GM19240 (cell line): ENCODE results near the gene CPNE4.
"Not testable (repeated sequence)": the region's sequence is repeated elsewhere in the genome, so short reads cannot be mapped to it uniquely, and the experiment has no call there.

Source experiments
- DNase-seq: peaks from one replicate; pipeline ENCODE4 v3.0.0; 2011; ENCODE audit warnings: low spot score; ENCODE audit not compliant: insufficient read length

CPNE4 gene

DNA sequence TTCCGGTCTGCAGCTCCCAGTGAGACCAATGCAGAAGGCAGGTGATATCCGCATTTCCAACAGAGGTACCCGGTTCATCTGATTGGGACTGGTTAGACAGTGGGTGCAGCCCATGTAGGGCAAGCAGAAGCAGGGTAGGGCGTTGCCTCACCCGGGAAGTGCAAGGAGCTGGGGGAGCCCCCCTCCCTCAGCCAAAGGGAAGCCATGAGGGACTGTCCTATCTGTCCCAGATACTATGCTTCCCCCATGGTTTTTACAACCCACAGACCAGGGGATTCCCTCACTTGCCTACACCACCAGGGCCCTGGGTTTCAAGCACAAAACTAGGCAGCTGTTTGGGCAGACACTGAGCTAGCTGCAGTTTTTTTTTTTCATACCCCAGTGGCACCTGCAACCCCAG, 71.8 kb downstream of the CPNE4 start:
- DNase-seq = no peak

DNA sequence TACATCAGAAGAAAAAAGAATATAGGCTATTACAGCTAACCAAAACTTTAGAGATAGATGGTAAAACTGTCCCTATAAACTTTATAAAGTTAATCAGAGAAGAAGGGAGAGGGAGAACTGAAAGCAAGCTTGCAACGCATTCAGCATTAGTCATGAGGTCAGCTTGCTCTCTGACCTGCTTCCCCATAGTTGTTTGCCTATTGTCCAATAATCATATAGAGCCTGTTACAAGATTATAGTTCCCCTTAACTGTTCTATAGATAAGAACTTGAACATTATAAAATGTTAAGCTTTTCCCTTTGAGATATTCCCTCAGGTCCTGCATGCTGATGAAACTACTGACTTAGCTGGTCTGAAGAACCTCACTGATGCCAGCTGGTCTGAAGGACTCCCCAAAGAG, 74.5 kb downstream of the CPNE4 start:
- DNase-seq = no peak

DNA sequence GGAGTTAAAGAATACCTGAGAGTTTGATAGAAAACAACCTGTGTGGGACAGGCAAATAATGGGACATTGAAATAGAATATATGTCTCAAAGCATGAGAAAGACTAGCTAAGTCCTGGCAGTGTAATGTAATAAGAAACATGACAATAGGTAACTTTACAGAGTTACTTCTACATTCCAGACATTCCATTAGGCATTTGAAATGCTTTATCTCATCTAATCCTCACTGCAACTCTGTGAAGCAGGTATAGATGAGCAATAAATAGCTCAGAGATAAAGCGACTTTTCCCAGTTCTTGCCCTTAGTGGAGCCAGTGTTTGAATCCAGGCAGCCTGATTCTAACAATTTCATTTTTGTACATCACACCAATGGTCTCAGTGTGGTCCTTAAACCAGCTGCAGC, 76.8 kb downstream of the CPNE4 start:
- no peak for DNase-seq

DNA sequence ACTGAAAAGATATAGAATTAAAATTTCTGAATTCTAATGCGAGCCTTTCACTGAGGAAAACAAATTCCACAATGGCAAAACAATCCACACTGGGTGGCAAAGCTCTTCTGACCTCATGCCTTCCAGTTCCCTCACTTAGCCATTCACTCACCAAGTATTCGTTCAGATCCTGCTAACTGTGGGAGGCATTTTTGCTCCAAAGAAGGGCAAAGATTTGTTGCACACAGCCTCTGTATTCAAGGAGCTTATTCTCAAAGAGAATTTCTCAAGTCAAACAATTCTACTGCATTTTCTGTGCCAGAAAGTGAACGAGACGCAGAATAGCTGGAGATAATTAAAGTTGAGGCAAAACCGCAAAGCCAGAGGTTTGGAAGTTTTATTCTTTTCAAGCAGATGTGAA, 77.3 kb downstream of the CPNE4 start:
- DNase-seq = no peak

DNA sequence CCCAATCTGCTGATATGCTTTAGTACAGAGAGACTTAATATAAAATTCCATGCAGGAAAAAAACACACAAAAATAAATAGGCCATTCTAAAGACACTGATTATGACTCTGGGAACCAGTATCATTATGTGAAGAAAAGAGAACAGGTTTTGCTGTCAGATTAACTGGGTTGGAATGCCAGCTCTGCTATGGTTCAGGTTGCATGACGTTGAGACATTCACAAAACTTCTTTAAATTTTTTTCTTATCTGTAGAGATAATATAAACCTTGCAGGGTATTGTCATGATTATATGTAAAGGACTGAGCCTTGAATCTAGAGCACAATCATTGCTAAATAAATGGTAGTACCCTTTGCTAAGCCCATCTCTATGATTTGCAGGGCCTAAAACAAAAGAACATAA, 86.0 kb downstream of the CPNE4 start:
- DNase-seq = no peak

DNA sequence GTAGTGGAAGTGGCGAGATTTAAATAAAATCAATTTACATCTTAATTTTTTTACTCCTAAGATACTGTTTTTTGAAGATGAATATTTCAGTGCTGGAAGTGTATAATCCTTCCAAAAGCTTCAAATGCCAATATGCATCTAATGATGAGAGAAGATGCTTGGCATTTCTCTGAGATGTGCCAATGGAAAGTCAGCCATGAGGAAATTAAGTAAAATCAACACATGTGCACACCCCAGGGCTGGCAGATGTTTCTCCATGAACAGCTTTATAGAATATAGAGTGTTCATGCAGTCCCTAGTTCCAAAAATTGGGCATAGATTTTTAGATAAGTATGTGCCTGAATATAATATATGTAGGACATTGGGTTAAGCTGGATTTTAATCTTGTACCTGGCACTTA, 90.1 kb downstream of the CPNE4 start:
- no peak for DNase-seq

DNA sequence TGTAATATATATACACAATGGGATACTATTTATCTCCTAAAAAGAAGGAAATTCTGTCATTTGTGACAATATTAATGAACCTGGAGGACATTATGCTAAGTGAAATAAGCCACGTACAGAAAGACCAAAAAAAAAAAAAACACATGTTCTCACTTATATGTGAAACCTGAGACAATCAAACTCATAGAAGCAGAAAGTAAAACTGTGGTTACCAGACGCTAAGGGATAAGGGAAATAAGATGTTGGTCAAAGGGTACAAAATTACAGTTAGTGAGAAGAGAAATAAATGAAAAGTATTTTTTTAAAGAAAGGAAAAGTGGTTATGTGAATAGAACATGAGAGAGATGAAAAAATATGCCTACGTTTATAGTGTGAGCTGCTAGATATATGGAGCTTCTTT, 101.1 kb downstream of the CPNE4 start:
- no peak for DNase-seq

DNA sequence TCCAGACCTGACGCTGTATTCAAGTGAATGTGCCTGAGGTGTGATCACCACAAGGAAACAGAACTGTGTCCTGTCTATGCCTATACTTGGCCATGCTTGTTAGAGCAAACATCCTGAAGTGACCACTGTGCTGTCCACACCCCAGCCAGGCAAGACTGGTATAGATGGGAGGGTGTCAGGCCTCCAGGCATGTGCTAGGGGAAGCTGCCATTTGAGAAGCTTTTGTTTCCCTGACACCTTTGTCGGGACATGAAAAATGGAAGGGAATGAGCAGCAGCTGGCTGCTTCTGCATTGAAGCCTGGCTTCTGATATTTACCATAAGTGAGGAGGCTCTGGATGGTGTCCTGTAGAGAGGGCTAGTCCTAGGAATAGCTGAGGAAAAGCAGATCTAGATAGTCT, 106.2 kb downstream of the CPNE4 start:
- no peak for DNase-seq

DNA sequence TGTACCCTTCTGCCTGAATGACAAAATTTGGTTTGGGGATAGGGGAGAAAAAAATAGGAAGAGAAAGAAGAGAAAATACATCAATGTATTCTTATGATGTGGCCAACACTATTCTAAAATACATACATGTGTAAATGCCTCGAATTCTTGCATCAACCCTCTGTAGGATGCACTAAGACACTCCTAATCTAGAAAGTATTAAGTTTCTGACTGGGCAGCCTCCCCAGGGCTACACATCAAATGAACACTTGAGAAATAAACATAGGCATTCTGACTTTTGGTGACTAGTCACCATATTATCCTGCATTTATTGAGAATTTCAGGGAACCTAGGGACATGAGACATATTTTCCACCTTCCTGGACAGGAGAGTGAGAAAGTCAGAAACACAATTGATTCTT, 109.2 kb downstream of the CPNE4 start:
- no peak for DNase-seq

DNA sequence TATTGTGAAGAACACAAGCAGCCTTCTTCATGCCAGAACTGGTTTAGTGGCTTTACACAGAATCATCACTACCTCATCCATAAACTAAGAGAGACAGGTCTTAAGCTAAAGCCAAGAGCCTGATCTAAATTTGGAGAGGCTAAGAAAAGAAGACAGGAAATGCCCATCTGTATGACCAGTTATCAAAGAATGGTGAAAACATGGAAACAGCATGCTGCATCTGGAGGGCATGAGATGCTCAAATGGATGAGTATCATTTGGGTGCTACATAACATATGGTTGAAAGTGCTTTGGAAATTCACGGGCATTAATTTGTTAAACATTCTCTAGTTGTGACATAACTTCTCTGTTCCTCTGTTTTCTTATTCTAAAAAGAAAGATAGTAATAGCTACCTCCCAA, 112.5 kb downstream of the CPNE4 start:
- no peak for DNase-seq

DNA sequence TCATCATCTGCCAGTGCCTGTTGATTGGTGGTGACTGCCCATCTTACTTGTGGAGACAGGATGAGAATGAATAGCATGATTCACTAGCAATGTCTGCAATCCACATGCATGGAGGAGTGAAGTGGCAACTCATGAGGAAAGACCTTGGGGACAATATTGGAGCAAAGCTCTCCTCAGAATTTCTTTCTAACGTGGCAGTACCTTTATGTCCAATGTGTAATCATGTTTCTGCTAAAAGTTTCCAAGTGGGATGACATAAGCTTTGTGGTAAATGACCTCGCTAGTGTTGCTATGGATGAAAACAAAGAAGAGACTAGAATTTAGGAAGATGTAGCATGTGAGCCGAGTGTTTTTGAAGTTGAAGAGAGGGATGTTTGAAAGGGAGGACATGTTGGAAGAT, 117.8 kb downstream of the CPNE4 start:
- no peak for DNase-seq

DNA sequence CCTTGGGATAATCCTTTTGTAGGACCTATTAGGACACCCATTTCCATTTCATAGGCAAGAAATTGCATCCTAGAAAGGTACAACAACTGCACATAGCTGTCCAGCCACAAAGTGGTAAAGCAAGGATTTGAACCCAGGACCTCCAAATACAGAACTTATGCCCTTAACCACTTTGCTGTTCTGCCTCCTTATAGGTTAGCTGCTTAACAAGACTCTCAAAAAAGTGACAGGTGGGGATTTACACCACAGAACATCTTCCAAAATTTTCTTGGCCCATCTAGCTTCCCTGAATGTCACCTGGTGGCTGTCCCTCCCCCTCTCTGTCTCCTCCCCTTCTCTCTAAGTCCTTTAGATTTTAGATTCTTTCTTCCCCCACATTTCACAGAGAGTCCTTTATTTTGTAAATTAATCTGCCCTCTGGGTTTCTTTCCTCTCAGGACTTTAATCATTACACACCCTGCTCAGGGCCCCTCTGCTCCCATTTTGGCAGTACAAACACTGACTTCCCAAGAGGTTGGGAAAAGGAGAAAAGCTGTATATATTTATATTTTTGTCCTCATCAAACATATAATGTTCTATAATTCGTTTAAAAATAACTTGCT, 120.6 kb downstream of the CPNE4 start:
- no peak for DNase-seq

DNA sequence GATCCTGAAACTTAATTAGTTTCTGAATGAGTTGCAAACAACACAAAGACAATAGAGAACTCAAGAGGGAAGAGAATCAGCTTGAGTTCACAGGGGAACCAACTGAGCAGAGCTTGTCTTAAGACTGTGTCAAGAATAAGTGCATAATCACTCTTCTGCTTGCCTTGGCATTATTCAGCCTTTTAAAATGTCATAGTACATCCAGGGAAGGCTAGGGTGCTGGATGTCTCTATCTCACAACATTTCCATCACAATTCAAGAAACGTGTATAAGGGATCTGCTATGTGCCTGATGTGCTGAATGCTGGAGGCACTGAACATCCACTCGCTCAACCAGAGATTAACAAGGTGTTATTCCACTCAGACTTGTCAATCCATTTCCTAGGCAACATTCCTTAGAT, 122.6 kb downstream of the CPNE4 start:
- no peak for DNase-seq

DNA sequence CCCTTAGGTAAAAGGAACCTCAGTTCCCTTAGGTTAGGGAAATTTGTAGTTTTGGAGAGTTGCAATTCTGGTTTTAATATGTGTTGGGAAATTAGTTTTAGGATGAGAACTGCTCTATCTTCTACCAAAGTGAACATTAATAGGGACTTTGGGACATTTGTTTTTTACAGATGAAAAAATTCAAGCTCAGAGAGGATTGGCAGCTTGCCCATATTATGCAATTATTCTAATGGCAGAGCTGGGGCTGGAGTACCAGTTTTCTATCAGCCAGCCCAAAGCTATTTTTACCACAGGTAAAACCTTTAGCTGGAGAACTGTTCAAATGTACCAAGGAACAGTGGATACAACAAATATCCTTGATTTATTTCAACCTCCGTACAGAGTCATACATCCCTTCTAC, 127.0 kb downstream of the CPNE4 start:
- no peak for DNase-seq

DNA sequence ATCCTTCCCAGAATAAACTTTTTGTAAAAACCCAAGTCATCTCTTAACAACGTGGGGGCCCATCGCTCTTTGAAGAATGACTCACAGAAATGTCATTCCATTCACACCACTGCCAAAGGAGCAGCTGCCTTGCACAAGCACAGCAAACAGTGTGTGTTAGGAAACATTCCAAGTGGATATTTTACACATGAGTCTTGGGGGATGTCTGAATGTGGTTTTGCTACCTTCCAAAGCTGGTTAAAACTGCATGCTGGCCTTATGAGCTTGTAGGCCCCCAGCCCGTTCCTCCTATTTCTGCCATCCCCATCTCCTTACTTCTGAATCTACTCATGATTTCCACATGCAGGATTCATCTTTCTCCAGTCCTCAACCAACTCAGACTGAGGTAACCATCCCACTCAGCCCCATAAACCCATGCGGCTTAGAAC, 130.8 kb downstream of the CPNE4 start:
- DNase-seq = no peak

DNA sequence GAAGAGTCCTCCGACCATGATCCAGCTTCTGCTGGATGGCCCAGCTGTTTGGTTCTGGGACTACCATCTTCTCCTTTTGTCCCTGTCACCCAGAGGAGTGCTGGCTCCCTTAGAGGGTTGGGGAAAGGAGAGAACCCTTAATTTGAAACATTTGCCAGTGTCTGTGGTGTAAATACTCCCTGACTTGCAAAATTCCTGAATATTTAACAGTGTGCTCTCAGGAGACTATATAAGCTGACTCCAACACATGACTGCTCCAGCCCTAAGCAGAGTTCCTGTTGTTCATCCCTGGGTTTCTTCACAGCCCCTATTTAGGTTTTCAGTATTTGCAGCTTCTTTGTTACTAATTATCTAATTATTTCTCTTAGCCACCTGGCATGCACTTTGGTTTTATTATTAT, 133.1 kb downstream of the CPNE4 start:
- DNase-seq = no peak

DNA sequence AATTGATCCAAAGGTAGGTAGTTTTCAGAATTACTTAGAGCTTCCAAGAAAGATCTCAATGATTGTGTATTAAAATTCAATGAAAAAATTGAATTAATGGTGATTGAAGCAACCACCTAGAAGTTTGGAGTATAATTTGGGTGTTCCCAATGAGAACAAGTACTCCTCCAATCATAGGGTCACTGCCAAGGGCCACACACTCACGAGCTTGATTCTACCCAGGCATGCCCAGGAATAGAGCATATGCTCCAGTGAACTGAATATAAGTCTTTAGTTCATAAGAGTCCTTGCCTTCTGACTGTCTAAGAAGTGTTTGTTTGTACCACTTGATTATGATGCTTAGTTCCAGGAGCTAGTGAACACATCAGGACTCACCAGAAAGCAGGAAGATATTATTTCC, 133.9 kb downstream of the CPNE4 start:
- no peak for DNase-seq

DNA sequence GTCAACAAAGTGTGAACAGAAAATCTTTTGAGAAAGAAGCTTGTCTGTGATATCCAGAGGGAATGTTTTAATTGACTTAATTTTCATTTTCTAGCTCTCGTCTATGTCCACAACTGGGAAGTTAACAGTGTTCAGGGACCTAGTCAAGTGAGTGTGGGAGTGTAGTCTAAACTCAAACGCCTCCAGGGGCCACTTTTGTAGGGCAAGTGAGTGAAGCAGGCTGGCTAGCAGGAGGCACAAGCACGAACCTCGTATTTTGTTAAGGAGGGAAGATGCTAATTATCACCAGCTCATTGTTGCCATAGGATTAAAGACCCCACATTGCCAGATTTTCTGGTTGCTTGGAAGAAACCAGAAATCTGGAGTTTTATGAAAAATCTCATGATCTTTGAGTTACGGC, 135.8 kb downstream of the CPNE4 start:
- no peak for DNase-seq

DNA sequence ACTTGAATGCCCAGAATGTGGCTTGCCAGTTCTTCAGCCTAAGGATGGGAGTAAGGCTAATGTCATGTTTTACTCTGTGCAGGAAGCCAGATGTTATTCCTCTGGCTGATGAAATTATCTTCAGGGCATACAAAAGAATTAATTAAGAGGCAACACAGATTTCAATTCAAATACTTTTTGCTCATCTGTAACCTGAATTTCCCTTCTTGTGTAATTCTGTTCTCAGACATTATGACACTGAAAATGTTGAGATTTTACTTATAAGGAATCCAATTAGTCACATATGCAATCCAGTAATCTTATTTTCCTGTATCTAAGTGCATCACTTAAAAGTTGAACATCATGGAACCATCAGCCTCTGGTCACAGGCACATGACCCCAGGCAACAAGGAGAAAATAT, 136.5 kb downstream of the CPNE4 start:
- DNase-seq = no peak

DNA sequence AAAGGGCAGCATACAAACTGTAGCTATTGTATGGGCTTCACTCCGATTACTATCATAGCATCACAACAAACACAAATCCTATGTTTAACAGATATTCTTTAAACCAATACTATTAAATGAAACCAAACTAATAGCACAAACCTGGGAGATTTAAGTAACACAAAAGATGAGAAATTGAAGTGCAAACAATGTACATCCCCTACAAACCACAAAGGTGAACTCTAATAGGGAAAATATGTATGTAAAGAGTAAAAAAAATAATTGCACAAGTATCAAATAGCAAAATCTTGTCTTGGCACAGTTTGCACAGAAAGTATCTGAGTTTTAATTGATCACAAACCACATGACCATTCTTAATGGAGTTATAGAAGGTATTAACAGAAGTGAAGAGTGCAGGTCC, 138.5 kb downstream of the CPNE4 start:
- no peak for DNase-seq

DNA sequence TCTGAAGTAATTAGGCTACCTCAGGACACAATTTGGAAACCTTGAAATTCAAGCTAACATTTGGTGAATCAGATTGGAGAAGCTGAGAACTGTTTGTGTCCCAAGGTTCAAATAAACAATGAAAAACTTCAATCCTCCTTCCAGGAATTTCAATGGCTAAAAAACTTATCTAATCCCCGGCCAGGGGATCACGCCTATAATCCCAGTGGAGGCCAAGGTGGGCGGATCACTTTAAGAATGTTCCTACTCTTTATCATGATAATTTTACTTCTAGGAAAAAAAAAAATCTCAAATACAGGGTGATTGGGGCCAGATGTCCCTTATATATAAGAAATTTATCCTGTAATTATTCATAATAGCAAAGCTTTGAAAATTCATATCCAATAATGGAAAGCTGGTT, 139.0 kb downstream of the CPNE4 start:
- no peak for DNase-seq

DNA sequence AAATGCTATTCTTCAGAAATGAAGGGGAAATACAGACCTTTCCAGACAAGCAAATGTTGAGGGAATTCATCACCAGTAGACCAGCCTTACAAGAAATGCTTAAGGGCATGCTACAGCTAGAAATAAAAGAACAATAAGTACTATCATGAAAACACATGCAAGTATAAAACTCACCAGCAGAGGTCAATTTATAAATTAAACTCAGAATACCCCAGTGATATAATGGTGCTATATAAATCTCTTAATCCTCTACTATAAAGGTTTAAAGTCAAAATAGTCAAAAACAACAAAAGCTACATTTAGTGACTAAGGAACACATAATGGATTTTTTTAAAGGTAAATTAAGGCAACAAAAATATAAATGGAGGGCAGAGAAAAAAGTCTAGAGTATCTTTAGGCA, 142.5 kb downstream of the CPNE4 start:
- DNase-seq = no peak

DNA sequence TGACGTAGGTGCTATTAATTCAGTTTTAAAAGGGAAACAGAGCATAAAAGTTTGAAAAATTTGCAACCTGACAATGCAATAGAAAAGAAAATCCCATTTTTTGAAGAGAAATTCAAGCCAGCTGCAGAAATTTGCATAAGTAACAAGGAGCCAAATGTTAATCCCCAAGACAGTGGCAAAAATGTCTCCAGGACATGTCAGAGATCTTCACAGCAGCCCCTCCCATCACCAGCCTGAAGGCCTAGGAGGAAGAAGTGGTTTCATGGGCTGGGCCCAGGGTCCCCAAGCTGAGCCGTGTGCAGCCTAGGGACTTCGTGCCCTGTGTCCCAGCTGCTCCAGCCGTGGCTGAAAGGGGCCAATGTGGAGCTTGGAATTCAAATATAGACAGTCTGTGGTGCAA, 148.9 kb downstream of the CPNE4 start:
- DNase-seq = not testable (repeated sequence)

DNA sequence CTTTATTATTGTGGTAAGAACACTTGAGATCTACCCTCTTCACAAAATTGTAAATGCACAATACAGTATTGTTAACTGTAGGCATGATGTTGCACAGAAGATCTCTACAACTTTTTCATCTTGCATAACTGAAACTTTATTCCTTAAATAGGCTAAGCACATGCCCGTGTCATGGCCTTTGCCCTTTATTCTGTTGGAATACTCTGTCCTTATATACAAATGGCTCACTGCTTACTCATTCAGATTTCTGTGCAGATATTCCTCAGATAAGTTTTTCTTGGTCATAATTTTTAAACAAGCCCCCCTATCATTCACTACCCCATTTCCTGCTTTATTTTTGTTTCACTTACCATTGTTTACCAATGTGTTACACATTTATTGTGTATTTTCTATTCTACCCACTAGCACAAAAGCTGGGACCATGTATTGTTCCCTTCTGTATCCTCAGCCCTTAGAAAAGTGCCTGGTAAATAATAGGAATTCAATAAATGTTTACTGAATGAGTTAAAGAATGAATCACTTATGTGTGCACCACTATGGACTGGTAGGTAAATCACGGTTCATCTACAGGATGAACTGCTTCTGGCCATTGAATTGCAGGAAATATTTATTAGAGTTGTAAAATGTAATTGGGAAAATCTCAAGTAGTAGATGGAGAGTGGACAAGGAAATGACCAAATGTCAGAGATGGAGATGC, 151.0 kb downstream of the CPNE4 start:
- no peak for DNase-seq
